B cell (primary cell): Measurements from ENCODE around the gene HPDL. TPM values are rescaled to one million over a fixed set of nuclear protein-coding genes. Genes with fewer than 3 reads are reported as not detected.

Experiments used
- ATAC-seq: fragments of 200-7000 bp; cut with Tn5 transposase; one replicate; pipeline ENCODE4 v1.10.0; 2021; ENCODE audit warnings: low read depth, mild to moderate bottlenecking, moderate number of reproducible peaks, moderate library complexity
- CTCF ChIA-PET: fragments of 350-600 bp; sonication (Branson Sonifier 250); formaldehyde crosslinking; loops from one replicate; lab custom pipeline; 2021; ENCODE audit warnings: antibody characterized with exemption, inconsistent platforms; lab: Charles Lee
- POLR2A ChIA-PET: fragments of 350-600 bp; sonication (Branson Sonifier 250); formaldehyde crosslinking; loops from one replicate; lab custom pipeline; 2021; ENCODE audit warnings: antibody characterized with exemption; lab: Charles Lee
- DNase-seq: peaks from one replicate; pipeline ENCODE4 v3.0.0; 2013
- H2AFZ ChIP-seq: 2 replicates; pipeline ENCODE4 v1.6.1; 2012; ENCODE audit warnings: mild to moderate bottlenecking, low read depth, low read length; ENCODE audit not compliant: insufficient read depth, poor library complexity, severe bottlenecking
- H3K27ac ChIP-seq, 2 donors: 1 replicate in 1 of 2; 2 replicates in 1 of 2; pipeline ENCODE4 v1.5.1; 2012 to 2013; ENCODE audit warnings: low read length in 2 of 2, mild to moderate bottlenecking in 2 of 2, moderate library complexity in 1 of 2
- H3K27me3 ChIP-seq, 4 experiments: fragments of 200-600 bp in 1 of 4; sonication (generic) in 1 of 4; replicated peaks in 1 of 4; 1 replicate in 2 of 4; 2 replicates in 2 of 4; pipeline versions ENCODE4 v1.6.1 to v1.7.0; 2013 to 2016; ENCODE audit warnings: low read length in 3 of 4, mild to moderate bottlenecking in 2 of 4, mixed read lengths in 1 of 4, moderate library complexity in 1 of 4; ENCODE audit not compliant: insufficient read depth in 4 of 4, control insufficient read depth in 3 of 4; ENCODE audit errors: control extremely low read depth in 1 of 4
- H3K36me3 ChIP-seq, 2 experiments: replicated peaks in 1 of 2; 1 replicate in 1 of 2; 2 replicates in 1 of 2; pipeline versions ENCODE4 v1.6.1 to v1.7.1; 2013; ENCODE audit warnings: low read length in 1 of 2; ENCODE audit not compliant: insufficient read depth in 2 of 2, control insufficient read depth in 1 of 2; ENCODE audit errors: control extremely low read depth in 1 of 2, extremely low read depth in 1 of 2
- H3K4me1 ChIP-seq, 2 donors: fragments of 200-600 bp in 1 of 2; sonication (generic) in 1 of 2; 1 replicate in 1 of 2; 2 replicates in 1 of 2; pipeline versions ENCODE4 v1.5.1 to v1.6.1; 2013 to 2017; ENCODE audit warnings: low read length in 2 of 2; ENCODE audit not compliant: control insufficient read depth in 2 of 2, insufficient read depth in 2 of 2
- H3K4me2 ChIP-seq: replicated peaks from 2 replicates; pipeline ENCODE3; 2012; ENCODE audit warnings: mild to moderate bottlenecking, low read depth, low read length; ENCODE audit not compliant: poor library complexity, severe bottlenecking
- H3K4me3 ChIP-seq, 5 experiments: fragments of 200-600 bp in 1 of 5; sonication (generic) in 1 of 5; 1 replicate in 3 of 5; 2 replicates in 2 of 5; pipeline versions ENCODE4 v1.5.1 to v1.7.0; 2011 to 2016; ENCODE audit warnings: low read length in 4 of 5, mild to moderate bottlenecking in 4 of 5, low read depth in 2 of 5, control low read depth in 1 of 5, moderate library complexity in 1 of 5; ENCODE audit not compliant: insufficient read depth in 1 of 5; ENCODE audit errors: control extremely low read depth in 1 of 5, extremely low read depth in 1 of 5
- H3K79me2 ChIP-seq: fragments of 200-600 bp; sonication (generic); one replicate; pipeline ENCODE4 v1.6.0; 2016; ENCODE audit warnings: low read length; ENCODE audit not compliant: control insufficient read depth, insufficient read depth
- H3K9ac ChIP-seq: fragments of 200-600 bp; sonication (generic); 2 replicates; pipeline ENCODE4 v1.6.1; 2017; ENCODE audit warnings: mild to moderate bottlenecking, low read length, moderate library complexity
- H3K9me3 ChIP-seq, 3 donors: one replicate each; pipeline versions ENCODE4 v1.6.1 to v1.7.1; 2013; ENCODE audit warnings: low read length in 2 of 3; ENCODE audit not compliant: control insufficient read depth in 2 of 3, insufficient read depth in 1 of 3; ENCODE audit errors: control extremely low read depth in 1 of 3
- H4K20me1 ChIP-seq: 2 replicates; pipeline ENCODE4 v1.6.0; 2012; ENCODE audit warnings: mild to moderate bottlenecking, low read length; ENCODE audit not compliant: insufficient read depth, control insufficient read depth, poor library complexity, severe bottlenecking
- H3K27ac Mint-ChIP-seq: one replicate; pipeline ENCODE4 v1.8.0; 2021; ENCODE audit warnings: mixed read lengths
- H3K27me3 Mint-ChIP-seq: one replicate; pipeline ENCODE4 v1.8.0; 2021; ENCODE audit warnings: mixed read lengths
- H3K4me1 Mint-ChIP-seq: one replicate; pipeline ENCODE4 v1.8.0; 2021; ENCODE audit warnings: mixed read lengths
- H3K4me3 Mint-ChIP-seq: one replicate; pipeline ENCODE4 v1.8.0; 2021; ENCODE audit warnings: mixed read lengths
- H3K9me3 Mint-ChIP-seq: one replicate; pipeline ENCODE4 v1.8.0; 2022; ENCODE audit warnings: mixed read lengths; ENCODE audit not compliant: insufficient read depth
- EZH2 ChIP-seq: IDR thresholded peaks from 2 replicates; pipeline ENCODE4 v1.6.1; 2012; ENCODE audit warnings: borderline replicate concordance, low read depth, mild to moderate bottlenecking, moderate library complexity, low read length; ENCODE audit not compliant: insufficient read depth, poor library complexity, severe bottlenecking
- WGBS: methylation state at CpG from one replicate; pipeline ENCODE4 v1.1.5; 2013; ENCODE audit warnings: missing lambda C conversion rate; ENCODE audit not compliant: insufficient coverage; 5-methylcytosine and 5-hydroxymethylcytosine counted together
- intact Hi-C: fragments of 100-400 bp; cut with micrococcal nuclease; formaldehyde crosslinking; loops from one replicate; pipeline ENCODE4 v1.10.0; 2022
- polyA plus RNA-seq: library from polyadenylated mRNA; depleted of rRNA; stranded (reverse); fragments of >200 nt; gene quantifications from 2 replicates; pipeline ENCODE4 v1.2.3, GENCODE V29; 2012
- total RNA-seq, 2 donors: library from RNA; stranded (reverse); fragments of 120-200 nt in 1 of 2; gene quantifications; 1 replicate in 1 of 2; 2 replicates in 1 of 2; pipeline versions ENCODE4 v1.2.3 to v1.2.4, GENCODE V29; 2013 to 2022
- TF ChIP-seq, protein P1 (sequence below): fragments of 200-600 bp; IDR thresholded peaks from one replicate; pipeline ENCODE4 v1.8.0; 2022; ENCODE audit warnings: antibody characterized with exemption, mild to moderate bottlenecking

The HPDL gene
- total and polyA plus RNA-seq, 2 donors (not counting 1 experiment from before 2014, with no cell fraction given) = 0.67 to 0.79 TPM

DNA sequence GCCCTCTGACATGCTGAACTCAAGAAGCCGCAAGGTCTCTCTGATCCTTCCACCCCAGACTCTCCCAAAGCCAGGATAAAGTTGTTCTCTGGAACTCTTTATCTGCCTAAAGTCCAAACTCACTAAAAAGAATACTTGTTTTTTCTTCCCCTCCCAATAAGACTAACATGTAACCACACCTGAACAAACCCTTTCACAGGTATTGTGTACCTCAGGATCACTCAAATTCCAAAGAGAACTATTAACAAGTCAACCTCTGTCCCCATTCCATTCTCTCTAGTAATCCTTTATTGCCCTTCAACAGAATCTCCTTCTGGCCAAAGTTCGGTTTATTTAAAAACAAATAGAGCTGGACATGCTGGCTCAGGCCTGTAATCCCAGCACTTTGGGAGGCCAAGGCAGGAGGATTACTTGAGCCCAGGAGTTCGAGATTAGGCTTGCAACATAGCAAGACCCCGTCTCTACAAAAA lies 9.2 kb downstream of the HPDL start:
- no peaks in the 10 kb centered on the region for H3K9me3 Mint-ChIP-seq
- peaks cover 32% of the 10 kb centered on the region for H3K4me1 Mint-ChIP-seq
- DNase-seq = no peak
- no peak for TF ChIP-seq EZH2
- TF ChIP-seq, protein P1, sequence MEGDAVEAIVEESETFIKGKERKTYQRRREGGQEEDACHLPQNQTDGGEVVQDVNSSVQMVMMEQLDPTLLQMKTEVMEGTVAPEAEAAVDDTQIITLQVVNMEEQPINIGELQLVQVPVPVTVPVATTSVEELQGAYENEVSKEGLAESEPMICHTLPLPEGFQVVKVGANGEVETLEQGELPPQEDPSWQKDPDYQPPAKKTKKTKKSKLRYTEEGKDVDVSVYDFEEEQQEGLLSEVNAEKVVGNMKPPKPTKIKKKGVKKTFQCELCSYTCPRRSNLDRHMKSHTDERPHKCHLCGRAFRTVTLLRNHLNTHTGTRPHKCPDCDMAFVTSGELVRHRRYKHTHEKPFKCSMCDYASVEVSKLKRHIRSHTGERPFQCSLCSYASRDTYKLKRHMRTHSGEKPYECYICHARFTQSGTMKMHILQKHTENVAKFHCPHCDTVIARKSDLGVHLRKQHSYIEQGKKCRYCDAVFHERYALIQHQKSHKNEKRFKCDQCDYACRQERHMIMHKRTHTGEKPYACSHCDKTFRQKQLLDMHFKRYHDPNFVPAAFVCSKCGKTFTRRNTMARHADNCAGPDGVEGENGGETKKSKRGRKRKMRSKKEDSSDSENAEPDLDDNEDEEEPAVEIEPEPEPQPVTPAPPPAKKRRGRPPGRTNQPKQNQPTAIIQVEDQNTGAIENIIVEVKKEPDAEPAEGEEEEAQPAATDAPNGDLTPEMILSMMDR = no peak
- Histone ChIP-seq H2AFZ (no peak overlapping the region), H4K20me1 (no peaks in the 10 kb centered on the region), H3K4me3 (no peak overlapping the region), H3K9ac (no peak overlapping the region), H3K4me1 (peaks cover 8 to 15% of the 10 kb centered on the region in 2 donors), H3K27ac (no peak overlapping the region), H3K4me2 (no peak overlapping the region), H3K79me2 (peaks cover 18% of the 10 kb centered on the region), H3K36me3 (peaks cover 0 to 34% of the 10 kb centered on the region in 2 experiments), H3K27me3 (no peaks in the 10 kb centered on the region), H3K9me3 (no peaks in the 10 kb centered on the region)
- POLR2A ChIA-PET = no interaction called here
- intact Hi-C loops = no loop called here
- no peak for ATAC-seq
- CTCF ChIA-PET = no interaction called here
- H3K27ac Mint-ChIP-seq = no peak overlapping the region
- no peak overlapping the region for H3K4me3 Mint-ChIP-seq
- H3K27me3 Mint-ChIP-seq = no peaks in the 10 kb centered on the region
- WGBS = 98% methylated on average over 4 of the region's 4 CpGs

- no peaks in the 10 kb centered on the region for H3K27me3 ChIP-seq
- H2AFZ ChIP-seq = no peak overlapping the region
- H4K20me1 ChIP-seq = no peaks in the 10 kb centered on the region
- no peak overlapping the region for H3K27ac ChIP-seq
- H3K9me3 ChIP-seq = no peaks in the 10 kb centered on the region
- H3K9me3 Mint-ChIP-seq = no peaks in the 10 kb centered on the region
- WGBS = 97% methylated on average over 2 of the region's 3 CpGs
- no peak overlapping the region for H3K4me3 ChIP-seq
- ChIA-PET CTCF (interaction anchor here (4.0 to 5.4 kb wide), 2 partner anchors 32 to 155 kb away, joined by 22 to 74 read pairs; partner anchors contain the start of gene TESK2), POLR2A (no interaction called here)
- peaks cover 20 to 33% of the 10 kb centered on the region in 2 donors for H3K4me1 ChIP-seq
- H3K36me3 ChIP-seq = peaks cover 0 to 30% of the 10 kb centered on the region in 2 experiments
- peaks cover 45% of the 10 kb centered on the region for H3K4me1 Mint-ChIP-seq
- H3K9ac ChIP-seq = no peak overlapping the region
- H3K4me3 Mint-ChIP-seq = peak overlapping the region; percentile 51
- DNase-seq (no peak), ATAC-seq (no peak)
- no peak overlapping the region for H3K4me2 ChIP-seq
- intact Hi-C loops = no loop called here
- TF ChIP-seq EZH2 = no peak
- TF ChIP-seq, protein P1 = no peak
- H3K79me2 ChIP-seq = peaks cover 18% of the 10 kb centered on the region
- H3K27ac Mint-ChIP-seq = no peak overlapping the region
- no peaks in the 10 kb centered on the region for H3K27me3 Mint-ChIP-seq
These were observed 11.1 kb downstream of the HPDL start for GRCh38 chr1:45337630-45338325.
